Measurements from ENCODE around the gene PLEKHA6. TPM values are rescaled to one million over a fixed set of nuclear protein-coding genes. Genes with fewer than 3 reads are reported as not detected.

The PLEKHA6 gene
- total and polyA plus RNA-seq, 2 of the 8 experiments (the other 6 are each of a cell fraction or from before 2014, with no cell fraction given): 4.8 to 20.2 TPM

GRCh38 chr1:204383163-204383904 lies 23.6 kb upstream of the PLEKHA6 start:
- no peak overlapping the region for H4K5ac ChIP-seq (ENCODE audit: insufficient read length, low read depth, low read length)
- peaks cover 0 to 4% (median 0%) of the 10 kb centered on the region in 4 experiments; a peak in 4 of 7 replicates for H3K4me1 ChIP-seq (replicated peaks in 1 of 4; ENCODE audit: control insufficient read depth in 3 of 4, insufficient read depth in 4 of 4, low read length in 3 of 4)
- no peak overlapping the region for H4K91ac ChIP-seq (replicated peaks; ENCODE audit: insufficient read length, low read length)
- H4K8ac ChIP-seq (ENCODE audit: extremely low read depth, insufficient read depth, low read length): no peak overlapping the region
- H3K79me1 ChIP-seq (ENCODE audit: low read depth, low read length): no peaks in the 10 kb centered on the region
- no peak overlapping the region for H2BK15ac ChIP-seq (ENCODE audit: low read length)
- H2BK120ac ChIP-seq (replicated peaks; ENCODE audit: low read depth, low read length): no peak overlapping the region
- no peak overlapping the region for H2BK20ac ChIP-seq (ENCODE audit: low read length)
- H2BK12ac ChIP-seq (ENCODE audit: low read depth, low read length): no peak overlapping the region
- no peaks in the 10 kb centered on the region for H3K79me2 ChIP-seq (ENCODE audit: control insufficient read depth in 1 of 2, insufficient read depth in 2 of 2, low read length in 2 of 2)
- H3K23ac ChIP-seq (ENCODE audit: insufficient read length): no peak overlapping the region
- CTCF ChIA-PET (ENCODE audit: partially characterized antibody): interaction anchor here (0.8 to 1.8 kb wide), 5 partner anchors 10 to 22 kb away, joined by 3 to 11 read pairs (median 3); no protein-coding TSS in a partner anchor
- POLR2A ChIA-PET (ENCODE audit: partially characterized antibody): no interaction called here
- H3K23me2 ChIP-seq (ENCODE audit: low read depth, low read length): peaks cover 1% of the 10 kb centered on the region; the same call in 1 of the 2 replicates
- no peak overlapping the region for H3K14ac ChIP-seq (ENCODE audit: insufficient read length)
- WGBS, 2 experiments (ENCODE audit: extremely low coverage in 1 of 2, insufficient coverage in 1 of 2, insufficient read length in 1 of 2, insufficient replicate concordance in 2 of 2, low coverage in 1 of 2, low lambda C conversion rate in 2 of 2, missing lambda C conversion rate in 1 of 2): 80% methylated on average over 5 of the region's 5 CpGs; no CpG with 5 or more reads in 1 of the 2 experiments
- H2AFZ ChIP-seq (ENCODE audit: low read length): no peak overlapping the region
- no peak overlapping the region for H3K4me3 ChIP-seq (ENCODE audit: extremely low read depth in 1 of 4, insufficient read depth in 2 of 4, low read depth in 3 of 4, low read length in 4 of 4)
- no peak overlapping the region for H3K4ac ChIP-seq (replicated peaks; ENCODE audit: insufficient read length, low read depth, low read length)
- H3K36me3 ChIP-seq (ENCODE audit: control insufficient read depth in 2 of 4, insufficient read depth in 4 of 4, low read length in 3 of 4): no peaks in the 10 kb centered on the region
- H3K9ac ChIP-seq (replicated peaks in 1 of 4; ENCODE audit: extremely low read depth in 1 of 4, low read depth in 3 of 4, low read length in 3 of 4): no peak overlapping the region
- FAIRE-seq (no peak), DNase-seq (ENCODE audit: low read depth in 1 of 2, low spot score in 2 of 2) (peak in 1 of 2 experiments; percentile 39)
- H3K27ac ChIP-seq (ENCODE audit: low read depth, low read length): no peak overlapping the region
- H3K27me3 ChIP-seq (replicated peaks in 1 of 4; ENCODE audit: control insufficient read depth in 3 of 4, extremely low read depth in 1 of 4, insufficient read depth in 3 of 4, low read length in 3 of 4): peaks cover 5 to 20% (median 9%) of the 10 kb centered on the region in 4 experiments
- H3K9me3 ChIP-seq (ENCODE audit: insufficient read depth in 2 of 2, low read depth in 1 of 2, low read length in 1 of 2): no peaks in the 10 kb centered on the region
- H4K20me1 ChIP-seq (replicated peaks in 1 of 2; ENCODE audit: control insufficient read depth in 1 of 2, insufficient read depth in 2 of 2, low read length in 2 of 2): no peaks in the 10 kb centered on the region
- no peak overlapping the region for H3K56ac ChIP-seq (replicated peaks; ENCODE audit: insufficient read length, low read depth, low read length)
- no peak overlapping the region for H2BK5ac ChIP-seq (ENCODE audit: low read depth, low read length)
- H2AK5ac ChIP-seq (ENCODE audit: low read depth, low read length): no peak overlapping the region
- H3K18ac ChIP-seq (ENCODE audit: extremely low read depth, low read length): no peak overlapping the region
- no peak overlapping the region for H3K4me2 ChIP-seq (ENCODE audit: insufficient read depth in 1 of 2, low read depth in 2 of 2, low read length in 2 of 2)
- TF ChIP-seq RAD21 (IDR thresholded peaks at IDR 0.05 in 1 of 2, conservative IDR thresholded peaks at IDR 0.05 in 1 of 2; ENCODE audit: low read depth in 2 of 2, low read length in 2 of 2) (peak in 1 of 2 experiments; percentile 7; a peak in 1 of 4 replicates), FOSL1 (IDR thresholded peaks at IDR 0.05; ENCODE audit: insufficient read depth, low read depth, low read length) (no peak), ATF3 (IDR thresholded peaks at IDR 0.05; ENCODE audit: insufficient read depth, low read depth, low read length) (no peak)
